DMS79 (cell line): ENCODE results near the gene NACA2.

ENCODE experiments used
- DNase-seq: peaks from one replicate; lab custom pipeline; 2025; lab: John Stamatoyannopoulos, UW

The NACA2 gene

DNA sequence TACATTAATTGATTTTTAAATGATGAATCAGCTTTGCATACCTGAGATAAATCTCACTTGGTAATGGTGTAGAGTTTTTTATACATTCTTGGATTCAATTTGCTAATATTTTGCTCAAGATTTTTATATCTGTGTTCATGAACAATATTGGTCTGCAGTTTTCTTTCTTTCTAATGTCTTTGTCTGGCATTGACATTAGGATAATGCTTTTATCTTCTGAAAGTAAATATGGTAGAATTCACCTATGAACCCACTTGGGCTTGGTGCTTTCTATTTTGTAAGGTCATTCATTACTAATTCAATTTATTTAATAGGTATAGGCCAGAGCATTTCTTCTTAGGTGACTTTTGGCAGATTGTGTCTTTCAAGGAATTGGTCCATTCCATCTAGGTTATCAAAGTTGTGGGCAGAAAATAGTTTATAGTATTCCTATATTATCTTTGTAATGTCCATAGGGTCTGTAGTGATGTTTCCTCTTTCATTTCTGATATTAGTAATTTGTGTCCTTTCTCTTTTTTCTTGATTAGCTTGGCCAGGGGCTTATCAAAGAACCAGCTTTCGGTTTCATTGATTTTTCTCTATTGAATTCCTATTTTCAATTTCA, 45.6 kb downstream of the NACA2 start:
- DNase-seq = no peak

DNA sequence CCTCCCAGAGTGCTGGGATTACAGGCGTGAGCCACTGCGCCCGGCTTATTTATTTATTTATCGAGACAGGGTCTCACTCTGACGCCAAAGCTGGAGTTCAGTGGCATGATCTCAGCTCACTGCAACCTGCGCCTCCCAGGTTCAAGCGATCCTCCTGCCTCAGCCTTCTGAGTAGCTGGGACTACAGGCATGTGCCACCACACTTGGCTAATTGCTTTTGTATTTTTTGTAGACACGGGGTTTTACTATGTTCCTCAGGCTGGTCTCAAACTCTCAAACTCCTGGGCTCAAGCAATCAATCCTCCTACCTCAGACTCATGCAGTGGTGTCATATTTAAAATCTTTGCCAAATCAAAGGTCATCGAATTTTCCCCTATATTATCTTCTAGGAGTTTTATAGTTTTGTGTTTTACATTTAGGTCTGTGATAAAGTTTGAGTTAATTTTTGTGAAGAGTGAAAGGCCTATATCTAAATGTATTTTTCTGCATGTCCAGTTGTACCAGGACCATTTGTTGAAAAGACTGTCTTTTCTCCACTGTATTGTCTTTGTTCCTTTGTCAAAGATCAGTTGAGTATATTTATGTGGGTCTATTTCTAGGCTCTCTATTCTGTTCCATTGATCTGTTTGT, 47.1 kb downstream of the NACA2 start:
- DNase-seq = no peak

DNA sequence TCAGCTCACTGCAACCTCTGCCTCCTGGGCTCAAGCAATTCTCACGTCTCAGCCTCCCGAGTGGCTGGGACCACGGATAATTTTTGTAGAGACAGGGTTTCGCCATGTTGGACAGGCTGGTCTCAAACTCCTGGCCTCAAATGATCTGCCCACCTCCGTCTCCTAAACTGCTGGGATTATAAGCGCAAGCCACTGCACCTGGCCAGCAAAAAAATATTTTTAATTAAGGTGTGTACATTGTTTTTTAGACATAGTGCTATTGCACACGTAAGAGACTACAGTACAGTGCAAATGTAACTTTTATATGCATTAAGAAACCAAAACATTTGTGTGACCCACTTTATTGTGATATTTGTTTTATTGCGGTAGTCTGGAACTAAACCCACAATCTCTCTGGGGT, 49.0 kb downstream of the NACA2 start:
- DNase-seq = no peak

DNA sequence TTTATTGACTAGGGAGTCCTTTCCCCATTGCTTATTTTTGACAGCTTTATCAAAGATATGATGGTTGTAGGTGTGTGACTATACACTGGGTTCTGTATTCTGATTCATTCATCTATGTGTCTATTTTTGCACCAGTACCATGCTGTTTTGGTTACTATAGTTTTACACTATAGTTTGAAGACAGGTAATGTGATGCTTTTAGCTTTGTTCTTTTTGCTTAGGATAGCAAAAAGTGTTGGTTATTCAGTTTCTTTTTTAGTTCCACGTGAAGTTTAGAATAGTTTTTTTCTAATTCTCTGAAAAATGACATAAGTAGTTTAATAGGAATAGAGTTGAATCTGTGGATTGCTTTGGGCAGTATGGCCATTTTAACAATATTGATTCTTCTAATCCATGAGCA, 50.1 kb downstream of the NACA2 start:
- no peak for DNase-seq
